GM19328 (cell line): ENCODE results near the gene SNX22.

Experiments
- ATAC-seq: cut with Tn5 transposase; IDR thresholded peaks from one replicate; pipeline ENCODE4 v1.9.1; 2021; ENCODE audit warnings: mild to moderate bottlenecking, moderate library complexity; ENCODE audit not compliant: unreplicated experiment

The SNX22 gene

DNA sequence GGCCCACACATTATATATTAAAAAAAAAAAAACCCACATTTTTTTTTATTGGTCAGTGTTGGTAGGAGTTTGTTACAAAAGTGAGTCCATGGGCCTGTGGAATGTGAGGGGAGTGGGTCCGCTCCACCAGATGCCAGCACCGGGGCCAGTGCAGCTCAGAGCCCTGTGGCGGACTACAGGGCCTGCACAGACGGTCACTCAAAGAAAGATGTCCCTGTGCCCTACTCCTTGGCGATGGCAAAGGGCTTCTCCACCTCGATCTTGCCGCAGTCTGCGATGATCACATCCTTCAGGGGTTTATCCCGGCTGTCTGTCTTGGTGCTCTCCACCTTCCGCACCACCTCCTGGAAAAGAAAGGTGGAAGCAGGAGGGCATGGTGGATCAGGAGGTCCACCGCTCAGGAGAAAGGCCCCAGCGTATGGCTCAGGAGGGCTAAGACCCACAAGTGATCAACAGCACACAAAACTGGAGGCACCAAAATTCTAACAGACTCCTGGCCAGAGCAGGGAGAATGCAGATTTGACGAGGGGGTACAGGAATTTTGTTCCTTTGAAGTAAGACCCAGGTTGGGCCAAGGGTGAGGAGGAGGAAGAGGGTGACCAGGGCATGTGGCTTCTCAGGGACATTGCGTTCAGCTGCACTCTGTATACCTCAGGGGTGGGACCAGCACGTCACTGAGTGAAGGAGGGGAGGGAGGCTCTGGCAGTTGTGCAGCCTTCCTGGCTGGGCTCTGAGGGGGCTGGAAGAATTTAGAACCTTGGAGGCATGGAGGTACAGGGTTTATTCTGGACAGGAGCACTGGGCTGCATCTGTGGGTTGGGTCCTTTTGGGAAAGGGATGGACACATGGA lies 4.5 kb downstream of the SNX22 start:
- no peak for ATAC-seq

DNA sequence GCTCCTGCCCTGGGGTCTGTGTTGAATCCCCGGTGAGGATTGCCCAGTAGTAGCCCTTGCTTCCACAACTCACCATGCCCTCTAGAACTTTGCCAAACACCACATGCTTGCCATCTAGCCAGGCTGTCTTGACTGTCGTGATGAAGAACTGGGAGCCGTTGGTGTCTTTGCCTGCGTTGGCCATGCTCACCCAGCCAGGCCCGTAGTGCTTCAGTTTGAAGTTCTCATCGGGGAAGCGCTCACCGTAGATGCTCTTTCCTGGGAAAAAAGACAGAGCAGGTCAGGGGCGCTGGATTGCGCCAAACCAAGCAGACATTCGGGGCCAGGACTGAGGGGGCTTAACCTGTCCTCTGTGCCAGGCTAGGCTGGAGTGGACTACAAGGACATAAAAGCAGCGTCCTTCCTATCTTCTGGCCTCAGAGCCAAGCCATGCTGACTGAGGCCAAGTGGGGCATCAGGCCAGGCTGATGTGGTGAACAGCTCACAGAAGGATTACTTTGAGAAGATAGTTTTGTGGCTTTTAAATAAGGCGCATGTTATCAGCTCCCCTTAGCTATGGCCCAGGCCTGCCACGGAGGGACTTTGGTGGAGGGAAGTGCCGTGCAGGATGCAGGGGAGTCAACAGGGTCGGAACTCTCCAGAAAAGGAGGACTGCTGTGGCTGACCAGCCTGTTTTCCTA lies 5.3 kb downstream of the SNX22 start:
- ATAC-seq: no peak

DNA sequence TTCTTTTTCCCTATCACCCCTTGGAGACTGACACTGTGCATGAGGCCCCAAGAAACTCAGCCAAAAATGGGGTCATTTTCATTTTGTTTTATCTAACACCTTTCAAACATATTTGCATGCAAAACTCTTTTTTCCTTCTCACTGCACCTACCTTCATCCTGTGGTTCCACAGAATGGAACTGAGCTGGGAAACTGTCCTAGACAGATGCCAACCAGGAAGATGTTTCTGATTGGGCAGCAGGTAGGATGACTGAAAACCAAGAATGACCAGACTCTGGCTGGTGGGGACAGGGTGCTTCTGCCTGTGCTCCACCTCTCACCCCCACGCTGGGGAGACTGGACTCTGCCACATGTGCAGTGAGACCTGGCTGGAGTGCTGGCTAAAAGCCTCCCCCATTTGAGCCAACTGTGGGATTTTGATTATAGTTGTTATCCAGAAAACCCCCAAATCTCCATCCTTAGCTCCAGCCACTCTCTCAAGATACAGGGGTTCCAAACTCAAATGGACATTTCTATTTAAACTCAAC lies 6.1 kb downstream of the SNX22 start:
- no peak for ATAC-seq

DNA sequence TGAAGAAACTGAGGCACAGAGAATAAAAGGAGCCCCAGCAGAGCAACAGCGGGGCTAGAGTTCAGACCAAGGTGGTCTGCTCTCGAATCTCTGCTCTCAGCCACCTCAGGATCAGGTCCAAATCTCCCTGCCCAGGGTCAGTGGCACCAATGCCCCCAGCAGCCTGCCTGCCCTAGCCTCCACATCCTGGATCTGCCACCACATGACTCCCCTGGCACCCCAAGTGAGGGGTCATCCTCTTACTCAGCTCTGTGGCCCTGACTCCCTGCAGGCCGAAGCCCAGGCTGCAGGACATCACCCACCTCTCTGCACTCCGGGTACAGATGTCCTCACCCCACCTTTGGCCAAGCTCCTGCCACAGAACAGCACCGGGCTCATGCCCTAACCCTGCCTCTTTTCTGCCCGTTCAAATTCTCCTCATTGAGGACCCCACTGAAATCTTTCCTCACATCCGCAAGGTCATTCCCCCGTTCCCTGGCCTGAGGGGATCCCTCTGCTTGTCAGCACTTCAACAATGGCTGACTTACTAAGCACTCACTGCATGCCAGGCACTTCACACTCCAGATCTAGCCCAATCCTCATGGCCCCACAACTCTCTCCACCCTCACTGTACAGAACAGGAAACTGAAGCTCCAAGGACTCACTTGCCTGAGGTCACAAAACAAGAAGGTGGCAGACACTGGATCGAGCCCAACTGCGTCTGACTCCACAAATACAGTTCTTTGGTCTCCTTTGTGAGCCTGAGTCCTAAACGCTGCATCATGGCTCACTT lies 7.0 kb downstream of the SNX22 start:
- ATAC-seq: no peak

DNA sequence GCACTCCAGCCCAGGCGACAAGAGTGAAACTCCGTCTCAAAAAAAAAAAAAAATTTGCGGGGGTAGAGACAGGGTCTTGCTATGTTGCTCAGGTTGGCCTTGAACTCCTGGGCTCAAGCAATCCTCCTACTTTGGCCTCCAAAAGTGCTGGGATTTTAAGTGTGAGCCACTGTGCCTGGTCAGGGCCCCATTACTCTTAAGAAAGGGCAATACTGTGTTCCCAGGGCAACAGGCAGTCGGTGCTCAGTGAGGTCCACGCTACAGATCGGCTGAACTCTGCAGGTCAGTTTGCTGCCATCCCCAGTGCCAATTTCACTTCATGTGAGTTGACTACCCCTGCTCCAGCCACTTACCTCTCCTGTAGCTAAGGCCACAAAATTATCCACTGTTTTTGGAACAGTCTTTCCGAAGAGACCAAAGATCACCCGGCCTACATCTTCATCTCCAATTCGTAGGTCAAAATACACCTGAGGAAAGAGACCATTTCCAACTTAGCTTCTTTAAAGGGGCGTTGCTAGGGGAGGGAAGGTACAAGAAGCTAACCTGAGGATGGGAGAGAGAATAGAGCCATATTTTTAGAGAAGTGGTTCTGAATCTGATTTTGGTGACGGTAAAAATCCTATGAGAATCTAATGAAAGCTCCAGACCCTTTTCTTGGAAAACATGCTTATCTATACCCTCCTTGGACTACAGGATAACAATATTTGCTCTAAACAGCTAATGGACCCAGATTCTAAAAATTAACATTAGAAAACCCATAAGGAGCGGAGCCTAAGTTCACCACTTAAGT lies 10.4 kb downstream of the SNX22 start:
- ATAC-seq: no peak

DNA sequence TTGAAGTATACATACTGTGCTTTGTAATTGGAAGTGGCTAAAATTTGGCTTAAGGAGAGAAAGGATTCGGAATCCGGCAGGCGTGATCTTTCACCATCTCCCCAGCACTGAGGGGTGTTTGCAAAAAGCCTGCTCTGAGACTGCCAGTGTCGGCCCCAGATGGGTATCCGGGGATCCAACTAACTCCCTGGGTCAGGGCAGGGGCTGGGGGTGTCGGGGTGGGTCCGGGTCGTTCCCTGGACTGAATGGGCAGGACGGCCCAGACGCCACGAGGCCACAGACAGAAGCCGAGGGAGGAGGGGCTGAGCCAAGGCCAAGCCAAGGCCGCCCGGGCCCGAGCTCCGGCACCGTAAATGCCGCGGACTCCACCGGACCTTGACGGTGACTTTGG lies 10.9 kb downstream of the SNX22 start:
- peak; percentile 18 for ATAC-seq

DNA sequence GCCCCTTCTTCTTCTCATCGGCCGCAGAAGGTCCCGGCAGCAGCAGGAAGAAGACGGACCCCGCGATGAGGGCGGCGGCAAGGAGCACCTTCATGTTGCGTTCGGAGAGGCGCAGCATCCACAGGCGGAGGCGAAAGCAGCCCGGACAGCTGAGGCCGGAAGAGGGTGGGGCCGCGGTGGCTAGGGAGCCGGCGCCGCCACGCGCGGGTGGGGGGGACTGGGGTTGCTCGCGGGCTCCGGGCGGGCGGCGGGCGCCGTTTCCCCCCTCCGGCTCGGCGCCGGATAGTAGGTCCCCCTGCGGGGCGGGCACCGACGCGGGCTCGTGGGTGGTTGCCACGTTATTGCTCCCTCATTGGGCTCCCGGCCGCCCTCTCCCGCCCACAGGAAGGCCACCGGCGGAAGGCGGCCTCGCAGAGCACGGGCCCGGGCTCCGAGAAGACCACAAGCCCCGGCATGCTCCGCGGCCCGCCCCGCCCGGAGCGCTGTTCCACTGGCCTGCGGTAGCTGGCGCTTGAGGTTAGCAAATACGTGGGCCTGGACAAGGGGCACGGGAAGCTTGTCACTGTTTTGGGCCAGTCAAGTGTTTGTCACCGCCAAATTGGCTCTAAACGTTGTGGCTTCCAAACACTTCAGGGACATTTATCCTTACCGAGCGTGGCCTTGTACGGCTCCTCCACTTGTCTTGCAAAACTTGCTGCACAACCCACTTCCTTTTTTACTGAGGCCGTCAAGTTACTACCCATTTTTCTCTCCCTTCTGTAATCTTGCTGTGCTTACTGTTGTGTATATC lies 11.5 kb downstream of the SNX22 start, which contains the start of gene PPIB:
Gene PPIB (minus strand): TSS at position 154 of the 790 bp plus-strand sequence. CDS start 36 bp downstream, at position 118.
- ATAC-seq: peak; percentile 92

DNA sequence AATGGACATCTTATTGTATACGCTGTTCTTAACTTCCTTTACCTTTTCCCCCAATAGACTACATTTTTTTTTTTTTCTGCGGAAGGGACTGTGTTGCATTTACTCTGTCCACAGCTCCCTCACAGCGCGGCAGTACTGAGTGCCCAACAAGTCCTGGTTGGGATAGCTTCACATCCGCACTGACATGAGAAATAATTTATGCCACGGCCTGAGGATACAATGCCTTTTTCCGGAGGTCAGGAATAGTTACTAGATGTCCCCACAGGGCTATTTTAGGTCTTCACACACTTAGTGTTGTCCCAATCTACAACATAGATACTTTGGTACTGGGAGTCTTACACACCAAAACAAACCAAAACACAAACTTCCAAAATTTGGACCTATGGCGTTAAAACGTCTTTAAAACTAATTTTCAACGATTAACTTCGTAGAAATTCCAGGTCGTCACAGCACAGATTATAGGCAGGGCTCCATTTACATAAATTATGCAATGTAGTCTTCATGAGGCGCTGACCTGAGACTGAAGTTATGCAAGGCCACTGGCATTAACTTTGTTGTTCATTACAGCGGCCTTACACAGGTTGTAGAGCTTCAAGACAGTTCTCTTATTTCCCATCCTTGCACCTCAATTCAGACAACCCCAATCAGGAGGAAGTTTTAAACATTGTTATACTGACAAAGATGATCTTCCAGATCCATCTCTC lies 12.3 kb downstream of the SNX22 start:
- ATAC-seq: no peak

DNA sequence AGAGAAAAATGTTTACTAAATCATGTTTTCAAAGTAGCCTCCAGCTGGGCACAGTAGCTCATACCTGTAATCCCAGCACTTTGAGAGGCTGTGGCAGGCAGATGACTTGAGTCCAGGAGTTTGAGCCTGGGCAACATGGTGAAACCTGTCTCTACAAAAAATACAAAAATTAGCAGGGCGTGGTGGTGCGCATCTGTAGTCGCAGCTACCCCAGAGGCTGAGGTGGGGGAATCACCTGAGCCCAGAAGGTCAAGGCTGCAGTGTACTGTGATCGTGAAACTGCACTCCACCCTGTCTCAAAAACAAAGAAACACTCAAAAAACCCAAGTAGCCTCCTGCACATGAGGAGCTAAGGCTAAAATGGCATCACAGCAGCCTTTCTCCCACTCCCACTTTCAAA lies 12.9 kb downstream of the SNX22 start:
- no peak for ATAC-seq

DNA sequence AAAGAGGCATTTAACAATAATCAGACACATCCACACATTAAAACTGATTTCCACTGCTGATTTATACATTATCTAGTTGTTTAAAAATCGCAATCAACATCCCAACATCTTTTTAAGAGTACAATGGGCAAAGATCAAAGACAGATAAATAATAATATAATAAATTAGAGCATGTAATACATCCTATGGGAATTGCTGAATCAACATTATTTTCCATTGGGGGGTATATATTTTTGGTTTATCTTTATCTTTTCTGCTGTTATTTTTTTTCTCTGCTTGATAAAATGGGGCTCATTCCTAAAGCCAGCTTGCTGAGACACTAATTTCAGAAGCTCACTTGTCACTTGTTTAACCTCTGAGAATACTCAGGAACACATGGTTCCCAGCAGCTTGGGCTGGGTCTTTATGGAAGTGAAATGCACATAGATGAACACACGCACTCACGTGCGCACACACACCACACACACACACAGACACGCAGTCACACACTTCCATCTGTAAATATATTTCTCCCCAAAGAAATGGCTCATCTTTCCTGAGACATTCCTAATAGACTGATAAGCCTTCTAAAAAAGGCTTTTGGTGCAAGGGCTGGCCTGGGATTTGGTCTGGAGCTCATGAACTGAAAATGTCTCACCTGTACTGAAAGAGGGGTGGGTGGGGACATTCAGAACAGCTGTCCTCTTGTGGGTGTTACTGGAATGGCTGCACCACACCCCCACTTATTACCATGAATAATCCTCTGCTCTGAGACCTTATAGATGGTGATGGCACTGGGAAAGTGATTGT lies 14.8 kb downstream of the SNX22 start:
- no peak for ATAC-seq

DNA sequence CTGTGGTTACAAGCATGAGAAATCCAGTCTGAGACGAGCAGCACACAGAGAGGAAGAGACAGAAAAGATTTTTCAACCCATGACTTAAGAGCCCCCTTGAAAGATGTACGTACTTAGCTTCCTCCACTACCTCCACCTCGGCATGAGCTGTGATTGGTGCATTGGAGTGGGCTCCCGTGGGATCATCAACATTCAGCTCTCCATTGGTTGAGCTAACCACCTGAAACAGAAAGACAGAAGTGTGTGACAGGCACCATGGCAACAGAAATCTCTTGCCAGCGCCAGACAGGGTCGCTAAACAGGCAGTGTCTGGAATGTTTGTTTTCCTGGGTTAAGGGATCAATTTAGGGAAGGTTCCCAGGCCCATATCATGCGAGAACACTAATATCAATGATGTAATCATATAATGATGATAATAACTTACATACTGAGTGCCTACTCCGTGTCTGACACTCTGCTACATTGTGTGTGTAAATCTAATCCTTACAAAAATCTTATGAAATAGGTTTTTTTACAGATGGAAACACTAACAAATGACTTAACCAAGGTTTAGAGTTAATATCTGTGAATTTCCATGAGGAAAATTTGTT lies 28.8 kb downstream of the SNX22 start:
- no peak for ATAC-seq

DNA sequence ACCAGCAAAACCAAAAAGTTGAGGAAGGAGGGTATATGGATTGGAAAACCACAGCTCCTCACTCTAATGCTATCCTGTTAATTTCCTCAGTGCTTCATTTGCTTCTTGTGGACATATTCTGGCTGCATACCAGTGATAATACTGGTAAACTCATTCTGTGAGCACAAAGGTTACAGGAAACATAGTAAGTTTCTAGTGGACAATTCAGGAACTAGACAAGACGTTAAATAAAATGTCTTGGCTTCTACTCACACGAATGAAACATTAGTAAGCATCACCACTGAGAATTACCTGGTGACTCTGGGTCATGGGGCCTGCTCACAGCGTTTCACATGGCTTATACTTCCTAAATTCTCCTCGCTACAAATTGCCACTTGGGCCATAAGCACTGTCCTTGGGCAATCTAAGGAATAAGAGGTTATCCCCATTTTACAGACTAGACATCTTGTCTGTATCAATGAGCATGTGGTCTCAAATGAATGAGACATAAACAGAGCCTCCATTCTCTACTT lies 31.4 kb downstream of the SNX22 start:
- ATAC-seq: no peak

DNA sequence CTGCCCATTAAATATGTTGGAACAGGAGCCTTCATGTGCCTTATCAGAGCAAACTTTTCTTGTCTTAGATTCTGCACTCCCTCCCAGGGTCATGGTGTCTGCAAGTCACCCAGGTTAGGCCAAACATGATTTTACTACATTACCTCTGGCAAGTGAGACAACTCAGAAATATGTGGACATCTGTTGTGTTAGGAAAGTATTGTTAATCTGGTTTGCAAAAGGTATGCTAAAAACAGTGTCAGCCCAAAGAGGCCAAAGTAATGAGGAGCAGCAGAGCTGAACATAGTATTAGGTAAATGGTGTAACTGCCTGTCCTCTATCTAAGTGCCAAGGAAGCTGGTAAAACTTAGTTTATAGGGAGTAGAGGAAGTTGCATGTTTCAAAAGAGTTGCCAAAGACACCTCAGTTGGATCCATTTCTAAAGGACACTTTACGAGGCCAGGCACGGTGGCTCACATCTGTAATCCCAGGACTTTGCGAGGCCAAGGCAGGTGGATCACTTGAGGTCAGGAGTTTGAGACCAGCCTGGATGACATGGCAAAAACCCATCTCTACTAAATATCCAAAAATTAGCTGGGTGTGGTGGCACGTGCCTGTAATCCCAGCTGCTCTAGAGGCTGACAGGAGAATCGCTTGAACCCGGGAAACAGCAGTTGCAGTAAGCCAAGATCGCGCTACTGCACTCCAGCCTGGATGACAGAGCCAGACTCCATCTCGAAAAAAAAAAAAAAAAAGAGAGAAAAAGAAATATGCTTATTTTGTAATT lies 33.8 kb downstream of the SNX22 start:
- no peak for ATAC-seq

DNA sequence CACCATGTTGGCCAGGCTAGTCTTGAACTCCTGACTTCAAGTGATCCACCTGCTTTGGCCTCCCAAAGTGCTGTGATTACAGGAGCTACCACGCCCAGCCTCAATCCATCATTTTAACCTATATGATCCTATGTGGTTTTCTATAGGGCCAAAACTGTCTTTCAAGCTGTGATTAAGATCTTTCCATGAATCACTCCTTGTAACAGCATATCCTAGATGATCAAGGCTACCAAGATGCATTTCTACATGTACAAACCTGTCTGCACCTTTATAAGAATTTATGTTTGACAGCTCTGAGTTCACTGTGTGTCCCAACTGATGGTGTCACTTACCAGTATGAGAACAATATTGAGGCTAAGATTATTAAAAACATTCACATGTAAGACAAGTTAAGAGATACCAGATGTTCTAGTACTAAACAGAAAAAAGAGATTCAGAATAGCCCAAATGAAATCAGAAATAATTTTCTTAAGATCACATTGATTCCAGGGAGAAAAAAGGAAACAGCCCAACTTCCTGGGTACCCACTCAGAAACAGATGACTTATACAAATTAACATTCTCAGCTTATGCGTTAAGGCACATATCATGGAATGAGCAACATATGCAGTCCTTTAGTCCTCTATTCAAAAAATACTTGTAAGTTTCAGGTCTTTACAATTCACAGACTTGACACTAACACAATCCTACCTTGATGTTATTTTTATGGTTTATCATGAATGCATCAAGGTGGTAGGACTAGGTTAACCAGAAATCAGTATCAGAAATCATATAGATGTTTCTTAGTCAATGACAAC lies 36.1 kb downstream of the SNX22 start:
- no peak for ATAC-seq

DNA sequence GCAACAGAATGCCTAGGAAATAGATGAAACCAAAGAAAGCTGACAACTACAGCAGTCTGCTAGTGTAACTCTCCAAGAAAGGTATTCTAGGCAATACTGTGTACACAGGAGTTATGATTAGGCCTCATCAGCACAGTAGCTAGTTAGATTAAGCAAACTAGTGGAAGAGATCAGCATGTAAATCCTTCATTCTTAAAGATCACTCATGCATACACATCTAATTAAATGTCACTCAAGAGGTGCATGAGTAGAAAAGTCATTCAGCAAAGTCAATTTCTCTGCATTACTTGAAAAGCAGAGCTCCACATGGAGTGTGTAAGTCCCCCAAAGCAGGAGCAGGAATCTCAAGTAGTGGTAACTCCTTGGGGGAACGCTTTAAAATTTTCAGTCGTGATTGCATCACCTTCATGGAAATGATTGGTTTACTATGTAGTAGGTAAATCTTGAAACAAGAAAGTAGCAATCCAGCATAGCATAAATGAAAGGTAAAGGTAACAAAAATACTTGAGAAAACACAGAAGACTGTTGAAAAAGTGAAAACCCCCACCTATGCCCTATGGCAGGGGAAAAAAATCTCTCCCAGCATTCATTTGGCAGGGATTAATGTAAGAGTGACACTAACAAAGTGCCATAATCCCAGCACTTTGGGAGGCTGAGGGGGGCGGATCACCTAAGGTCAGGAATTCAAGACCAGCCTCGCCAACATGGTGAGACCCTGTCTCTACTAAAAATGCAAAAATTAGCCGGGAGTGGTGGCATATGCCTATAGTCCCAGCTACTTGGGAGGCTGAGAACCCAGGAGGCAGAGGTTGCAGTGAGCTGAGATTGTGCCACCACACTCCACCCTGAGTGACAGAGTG lies 40.7 kb downstream of the SNX22 start:
- ATAC-seq: no peak
